ENCODE measurements around the gene NT5DC4. TPM values are rescaled to one million over a fixed set of nuclear protein-coding genes. Genes with fewer than 3 reads are reported as not detected.
"Not testable (repeated sequence)": the region's sequence is repeated elsewhere in the genome, so short reads cannot be mapped to it uniquely, and the experiment has no call there.

Gene NT5DC4
- total RNA-seq, 1 donor, result not detected

GRCh38 chr2:112698834-112699515 is 21.8 kb upstream of the NT5DC4 start:
- peak in 1 of 3 donors; percentile 39 for DNase-seq (ENCODE audit: low read depth in 2 of 3, low spot score in 2 of 3)

GRCh38 chr2:112699984-112700667 is 20.7 kb upstream of the NT5DC4 start:
- peak in 2 of 3 donors; percentile 59 to 74 for DNase-seq (ENCODE audit: low read depth in 2 of 3, low spot score in 2 of 3)

GRCh38 chr2:112701052-112701451 is 19.8 kb upstream of the NT5DC4 start:
- peak in 2 of 3 donors; percentile 65 to 68 for DNase-seq (ENCODE audit: low read depth in 2 of 3, low spot score in 2 of 3)

- DNase-seq (ENCODE audit: low read depth in 2 of 3, low spot score in 2 of 3), result no peak
Measured at GRCh38 chr2:112703684-112704083, 17.1 kb upstream of the NT5DC4 start.

- no peak for DNase-seq (ENCODE audit: low read depth in 2 of 3, low spot score in 2 of 3)
Measured at GRCh38 chr2:112705575-112705974, 15.2 kb upstream of the NT5DC4 start.

- peak in 2 of 3 donors; percentile 94 to 97 for DNase-seq (ENCODE audit: low read depth in 2 of 3, low spot score in 2 of 3)
Measured at GRCh38 chr2:112706170-112706664, 14.6 kb upstream of the NT5DC4 start.

GRCh38 chr2:112706947-112707346 is 13.9 kb upstream of the NT5DC4 start:
- not testable (repeated sequence) for DNase-seq (ENCODE audit: low read depth in 2 of 3, low spot score in 2 of 3)

- DNase-seq (ENCODE audit: low read depth in 2 of 3, low spot score in 2 of 3), result no peak
Measured at GRCh38 chr2:112708968-112709367, 11.9 kb upstream of the NT5DC4 start.

GRCh38 chr2:112709703-112710102 is 11.1 kb upstream of the NT5DC4 start:
- no peak for DNase-seq (ENCODE audit: low read depth in 2 of 3, low spot score in 2 of 3)

GRCh38 chr2:112710956-112711750 is 9.7 kb upstream of the NT5DC4 start:
- DNase-seq (ENCODE audit: low read depth in 2 of 3, low spot score in 2 of 3), result no peak

GRCh38 chr2:112712465-112712864 is 8.4 kb upstream of the NT5DC4 start:
- DNase-seq (ENCODE audit: low read depth in 2 of 3, low spot score in 2 of 3), result no peak

- no peak for DNase-seq (ENCODE audit: low read depth in 2 of 3, low spot score in 2 of 3)
Measured at GRCh38 chr2:112712903-112713584, 7.8 kb upstream of the NT5DC4 start.

- DNase-seq (ENCODE audit: low read depth in 2 of 3, low spot score in 2 of 3), result no peak
Measured at GRCh38 chr2:112713585-112713925, 7.3 kb upstream of the NT5DC4 start.

- no peak for DNase-seq (ENCODE audit: low read depth in 2 of 3, low spot score in 2 of 3)
Measured at GRCh38 chr2:112713926-112714325, 6.9 kb upstream of the NT5DC4 start.

GRCh38 chr2:112714331-112714730 is 6.5 kb upstream of the NT5DC4 start:
- no peak for DNase-seq (ENCODE audit: low read depth in 2 of 3, low spot score in 2 of 3)

GRCh38 chr2:112714836-112715631 is 5.8 kb upstream of the NT5DC4 start:
- no peak for DNase-seq (ENCODE audit: low read depth in 2 of 3, low spot score in 2 of 3)

- DNase-seq (ENCODE audit: low read depth in 2 of 3, low spot score in 2 of 3), result not testable (repeated sequence)
Measured at GRCh38 chr2:112716094-112716493, 4.7 kb upstream of the NT5DC4 start.

- DNase-seq (ENCODE audit: low read depth in 2 of 3, low spot score in 2 of 3), result not testable (repeated sequence)
Measured at GRCh38 chr2:112716826-112717352, 3.9 kb upstream of the NT5DC4 start.

- DNase-seq (ENCODE audit: low read depth in 2 of 3, low spot score in 2 of 3), result no peak
Measured at GRCh38 chr2:112718863-112719370, 1.9 kb upstream of the NT5DC4 start.
